KBM-7 (cell line): ENCODE data around the gene CLTB.
"Not testable (repeated sequence)": the region's sequence is repeated elsewhere in the genome, so short reads cannot be mapped to it uniquely, and the experiment has no call there.

Experiments used
- DNase-seq: peaks from one replicate; pipeline ENCODE4 v3.0.0-alpha.2; 2015
- in situ Hi-C: fragments of 300-500 bp; cut with MboI; formaldehyde crosslinking; loops from 2 replicates; pipeline ENCODE4 v1.14.3; 2020; ENCODE audit warnings: low sequenced_read_pairs, low pct_unique_long_range_greater_than_20kb, mixed read lengths

The CLTB gene

DNA sequence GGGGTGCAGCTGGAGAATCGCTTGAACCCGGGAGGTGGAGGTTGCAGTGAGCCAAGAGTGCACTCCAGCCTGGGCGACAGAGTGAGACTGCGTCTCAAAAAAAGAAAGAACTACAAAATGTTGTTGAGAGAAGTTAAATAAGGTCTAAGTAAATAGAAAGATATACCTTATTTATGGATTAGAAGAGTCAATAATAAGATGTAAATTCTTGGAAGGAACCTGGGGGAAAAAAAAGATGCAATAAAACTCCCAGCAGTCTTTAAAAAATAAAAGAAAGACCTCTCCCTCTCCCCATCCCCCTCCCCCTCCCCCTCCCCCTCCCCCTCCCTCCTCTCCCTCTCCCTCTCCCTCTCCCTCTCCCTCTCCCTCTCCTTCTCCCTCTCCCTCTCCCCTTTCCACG, 16.4 kb upstream of the CLTB start:
- DNase-seq = no peak
- in situ Hi-C loops = no loop called here

DNA sequence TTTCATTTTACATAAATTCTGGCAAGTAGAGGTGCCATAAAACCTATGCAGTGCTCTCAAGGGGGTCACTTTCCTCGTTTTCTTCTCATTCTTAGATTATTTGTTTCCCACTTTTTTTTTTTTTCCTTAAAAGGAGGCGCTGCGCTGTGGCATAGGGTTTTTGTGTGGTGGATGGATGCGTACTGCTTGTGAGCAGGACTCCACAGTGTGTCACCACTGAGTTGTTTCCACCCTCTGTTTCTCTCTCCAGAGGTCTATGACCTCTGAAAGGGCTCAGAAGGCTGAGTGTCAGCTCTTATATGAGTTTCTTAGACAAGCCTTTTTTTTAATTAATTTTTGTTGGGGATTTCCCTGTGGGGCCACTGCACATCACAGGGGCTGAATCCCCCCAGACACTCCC, 13.6 kb upstream of the CLTB start:
- in situ Hi-C loops = no loop called here

DNA sequence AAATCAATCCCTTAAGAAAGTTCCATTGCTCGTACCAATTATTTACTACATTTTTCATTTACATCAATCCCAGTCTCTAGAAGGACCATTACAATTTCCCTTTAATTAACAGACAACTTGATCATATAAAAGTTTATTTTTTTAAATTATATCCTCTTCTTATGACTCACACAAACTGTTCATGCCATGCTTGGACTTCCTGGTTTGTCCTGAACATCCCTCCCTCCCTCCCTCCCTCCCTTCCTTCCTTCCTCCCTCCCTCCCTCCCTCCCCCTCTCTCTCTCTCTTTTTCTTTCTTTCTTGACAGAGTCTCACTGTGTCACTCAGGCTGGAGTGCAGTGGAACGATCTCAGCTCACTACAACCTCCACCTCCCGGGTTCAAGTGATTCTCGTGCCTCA, 11.6 kb upstream of the CLTB start:
- in situ Hi-C loops = no loop called here
- DNase-seq = no peak

More for the DNA sequence above, 13.6 kb upstream of the CLTB start:
- DNase-seq = peak; percentile 36

DNA sequence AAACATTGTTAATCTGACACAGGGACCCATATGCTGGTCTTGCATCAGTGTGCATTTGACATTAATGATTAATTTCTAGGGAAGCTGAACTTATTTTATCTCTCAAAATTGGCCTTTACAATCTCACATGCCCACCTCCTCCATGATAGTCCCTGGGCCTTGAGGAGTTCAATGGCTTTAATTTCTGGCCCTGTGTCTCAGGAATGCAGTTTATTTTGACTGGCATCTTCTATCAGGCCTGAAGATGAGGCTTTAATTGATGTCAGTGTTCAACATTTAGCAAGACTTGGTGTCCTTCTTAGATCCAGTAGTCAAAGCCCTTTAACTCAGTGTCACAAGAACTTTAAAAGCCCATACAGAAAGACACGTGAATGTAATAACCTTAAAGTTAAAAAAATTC, 10.5 kb upstream of the CLTB start:
- in situ Hi-C loops = no loop called here
- DNase-seq = no peak

DNA sequence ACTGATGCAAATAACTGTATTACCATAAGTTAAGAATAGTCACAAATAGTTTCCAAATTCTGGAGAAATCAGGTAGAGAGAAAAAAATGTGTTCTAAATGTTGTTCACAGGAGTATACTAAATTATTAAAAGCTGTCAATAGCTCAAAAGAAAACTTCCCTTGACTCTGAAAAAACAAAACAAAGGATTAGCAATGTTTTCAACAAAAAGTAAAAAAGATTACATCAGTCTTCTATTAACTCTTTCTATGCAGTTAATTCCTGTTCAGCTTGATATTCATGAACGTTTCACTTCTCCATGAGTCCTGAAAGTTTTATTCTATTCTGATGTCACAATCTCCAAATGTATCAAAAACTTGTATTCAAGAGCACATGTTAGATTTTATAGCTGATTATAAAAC, 9.5 kb upstream of the CLTB start:
- in situ Hi-C loops = no loop called here
- no peak for DNase-seq

DNA sequence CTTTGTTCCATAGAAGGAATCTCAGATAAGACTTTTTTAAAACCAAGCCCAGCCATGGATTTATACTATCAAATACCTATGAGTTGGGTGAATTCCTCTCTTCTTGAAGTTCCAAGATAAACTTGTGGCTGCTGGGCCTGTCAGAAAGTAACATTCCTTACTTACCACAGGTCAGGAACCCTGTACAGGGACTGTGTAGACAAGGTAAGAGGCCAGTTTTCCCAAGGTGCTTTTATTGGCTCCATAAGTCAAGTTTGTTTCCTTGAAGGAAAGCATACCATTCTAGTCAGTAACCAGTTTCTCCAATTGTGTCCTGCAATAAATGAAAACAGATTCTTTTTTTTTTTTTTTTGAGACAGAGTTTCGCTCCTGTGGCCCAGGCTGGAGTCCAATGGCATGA, 8.8 kb upstream of the CLTB start:
- no peak for DNase-seq
- in situ Hi-C loops = no loop called here

DNA sequence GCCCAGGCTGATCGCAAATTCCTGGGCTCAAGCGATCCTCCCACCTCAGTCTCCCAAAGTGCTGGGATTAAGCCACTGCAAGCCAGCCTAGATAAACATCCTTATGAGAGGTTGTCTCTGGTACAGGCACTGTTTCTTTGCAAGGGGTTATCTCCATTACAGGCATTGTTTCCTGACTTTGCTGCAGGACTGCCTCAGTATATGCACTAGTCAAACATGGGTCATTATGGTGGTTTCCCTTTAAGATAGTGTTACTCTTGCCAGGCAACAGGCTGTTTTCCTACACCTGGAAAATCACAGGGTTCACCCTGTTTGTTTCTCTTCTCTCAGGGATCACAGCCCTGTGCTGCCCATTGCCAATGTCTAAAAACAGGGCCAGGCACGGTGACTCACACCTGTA, 7.8 kb upstream of the CLTB start:
- no peak for DNase-seq
- in situ Hi-C loops = no loop called here

DNA sequence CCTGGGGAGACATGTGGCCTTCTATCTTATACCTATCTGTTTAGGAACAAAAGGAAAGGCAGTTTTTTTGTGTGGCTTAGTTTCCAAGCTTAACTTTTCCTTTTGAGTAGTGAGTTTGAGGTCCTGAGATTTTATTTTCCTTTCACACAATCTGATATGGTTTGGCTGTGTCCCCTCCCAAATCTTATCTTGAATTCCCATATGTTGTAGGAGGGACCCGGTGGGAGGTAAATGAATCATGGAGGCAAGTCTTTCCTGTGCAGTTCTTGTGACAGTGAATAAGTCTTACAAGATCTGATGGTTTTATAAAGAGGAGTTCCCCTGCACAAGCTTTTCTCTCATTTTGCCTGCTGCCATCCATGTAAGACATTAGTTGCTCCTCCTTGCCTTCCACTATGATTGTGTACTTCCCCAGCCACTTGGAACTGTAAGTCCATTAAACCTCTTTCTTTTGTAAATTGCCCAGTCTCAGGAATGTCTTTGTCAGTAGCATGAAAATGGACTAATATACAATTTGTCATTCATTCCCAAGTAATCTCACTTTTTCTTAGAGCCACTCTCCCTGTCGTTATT, 4.7 kb upstream of the CLTB start:
- in situ Hi-C loops = no loop called here
- DNase-seq = no peak

DNA sequence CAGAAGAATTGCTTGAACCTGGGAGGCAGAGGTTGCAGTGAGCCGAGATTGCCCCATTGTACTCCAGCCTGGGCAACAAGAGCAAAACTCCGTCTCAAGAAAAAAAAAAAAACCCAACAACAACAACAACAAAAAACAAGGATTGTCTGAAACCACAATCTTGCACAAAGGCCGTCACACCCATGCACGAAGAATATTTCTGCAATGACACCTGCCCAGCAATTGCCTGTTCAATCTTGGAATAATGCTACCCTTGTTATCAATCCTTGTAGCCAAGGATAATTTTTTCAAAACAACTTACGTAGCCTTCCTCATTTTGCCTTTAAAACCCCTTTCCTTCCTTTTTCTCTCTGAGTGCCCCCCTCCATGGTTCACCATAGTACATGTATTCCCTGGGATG, 3.7 kb upstream of the CLTB start:
- in situ Hi-C loops = no loop called here
- no peak for DNase-seq

DNA sequence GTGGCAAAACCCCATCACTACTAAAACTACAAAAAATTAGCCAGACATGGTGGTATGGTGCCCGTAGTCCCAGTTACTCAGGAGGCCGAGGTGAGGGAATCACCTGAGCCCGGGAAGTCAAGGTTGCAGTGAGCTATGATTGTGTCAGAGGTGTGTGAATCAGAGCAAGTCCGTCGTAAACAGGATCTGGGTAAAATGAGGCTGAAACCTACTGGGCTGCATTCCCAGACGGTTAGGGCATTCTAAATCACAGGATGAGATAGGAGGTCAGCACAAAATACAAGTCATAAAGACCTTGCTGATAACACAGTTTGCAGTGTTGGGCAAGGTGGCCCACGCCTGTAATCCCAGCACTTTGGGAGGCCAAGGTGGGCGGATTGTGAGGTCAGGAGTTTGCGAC, 1.9 kb upstream of the CLTB start:
- in situ Hi-C loops = no loop called here
- no peak for DNase-seq

DNA sequence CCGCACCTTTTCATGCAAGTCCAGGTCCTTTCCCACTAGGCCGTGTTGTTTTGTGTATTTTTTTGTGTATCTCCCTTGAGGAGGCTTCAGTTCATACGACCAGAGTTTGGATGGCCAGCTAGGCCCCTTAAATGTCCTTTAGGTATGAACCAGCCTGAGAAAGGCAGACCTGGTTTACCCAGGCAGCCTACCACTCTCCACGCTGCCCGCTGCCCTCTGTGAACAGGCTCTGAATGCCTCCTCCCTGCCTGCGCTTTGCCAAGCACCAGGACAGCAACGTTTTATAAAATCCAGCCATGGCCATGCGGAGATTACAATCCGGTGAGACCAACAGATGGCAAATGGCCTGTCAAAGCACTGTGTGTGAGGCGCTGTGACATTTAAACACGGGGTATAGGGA, 626 bp upstream of the CLTB start:
- in situ Hi-C loops = no loop called here
- DNase-seq = no peak

DNA sequence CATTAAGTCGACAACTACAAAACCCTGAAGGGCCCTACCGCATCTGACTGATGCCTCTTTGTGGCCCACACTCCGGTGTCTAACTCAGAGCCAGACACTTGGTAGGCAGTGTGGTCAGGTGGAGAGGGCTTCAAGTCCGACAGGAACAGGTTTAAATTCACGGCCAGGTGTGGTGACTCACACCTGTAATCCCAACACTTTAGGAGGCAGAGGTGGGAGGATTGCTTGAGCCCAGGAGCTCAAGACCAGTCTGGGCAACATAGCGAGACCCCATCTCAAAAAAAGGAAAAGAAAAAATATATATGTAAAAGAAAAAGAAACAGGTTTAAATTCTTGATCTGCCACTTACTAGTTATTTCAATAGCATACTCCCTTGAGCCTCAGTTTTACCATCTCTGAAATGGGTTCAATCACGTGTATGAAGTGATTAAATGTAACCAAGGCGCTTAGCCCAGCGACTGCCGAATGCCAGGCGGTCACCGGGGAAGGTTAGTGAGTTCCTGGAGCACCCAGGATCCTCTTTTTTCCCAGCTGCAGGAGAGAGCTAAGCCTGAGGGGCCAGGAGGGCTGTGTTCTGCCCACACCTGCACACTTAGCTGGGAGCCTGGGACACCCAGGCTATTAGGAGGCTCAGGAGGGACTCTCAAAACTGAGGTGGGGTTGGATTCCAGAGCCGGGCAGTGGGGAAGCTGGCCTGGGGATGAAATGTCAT, 943 bp downstream of the CLTB start:
- peak; percentile 42 for DNase-seq
- in situ Hi-C loops = no loop called here

DNA sequence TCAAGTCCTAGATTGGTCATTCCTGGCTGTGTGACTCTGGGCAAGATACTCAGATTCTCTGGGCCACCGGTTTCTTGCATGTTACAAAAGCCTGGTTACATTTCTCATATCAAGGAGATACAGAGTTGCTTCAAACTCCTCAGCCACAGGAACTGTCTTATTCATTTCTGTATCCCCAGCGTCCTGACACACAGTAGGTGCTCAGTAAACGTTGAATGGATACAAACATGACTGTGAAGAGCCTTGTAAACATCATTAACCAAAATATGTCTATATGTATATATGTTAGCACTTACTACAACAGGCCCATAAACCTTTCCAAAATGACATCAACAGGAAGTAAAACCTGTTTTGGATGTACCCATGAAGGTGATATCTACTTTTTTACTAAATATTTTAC, 1.6 kb downstream of the CLTB start:
- in situ Hi-C loops = no loop called here
- DNase-seq = no peak

DNA sequence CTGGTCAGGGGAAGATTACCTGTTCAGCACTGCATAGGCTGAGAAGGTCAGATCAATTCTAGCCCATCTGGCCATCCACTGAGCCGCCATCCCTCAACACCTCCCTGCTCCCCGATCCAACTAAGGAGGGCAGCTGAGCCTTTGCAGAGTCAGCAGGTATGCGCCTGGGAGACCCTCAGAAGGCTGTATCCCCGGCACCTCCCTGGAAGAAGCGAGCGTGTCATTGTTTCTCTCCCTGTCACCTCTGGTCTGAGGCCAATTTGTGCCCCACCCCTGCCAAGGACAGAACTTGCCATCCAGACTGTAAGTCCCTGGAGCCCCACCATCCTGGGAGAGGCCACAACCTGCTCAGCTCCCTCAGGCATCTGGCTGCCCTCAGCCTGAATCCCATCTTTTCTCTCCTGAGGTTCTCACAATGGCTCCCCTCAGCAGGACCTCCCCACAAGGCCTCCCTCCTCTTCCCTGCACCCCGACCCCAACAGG, 2.6 kb downstream of the CLTB start:
- in situ Hi-C loops = no loop called here

DNA sequence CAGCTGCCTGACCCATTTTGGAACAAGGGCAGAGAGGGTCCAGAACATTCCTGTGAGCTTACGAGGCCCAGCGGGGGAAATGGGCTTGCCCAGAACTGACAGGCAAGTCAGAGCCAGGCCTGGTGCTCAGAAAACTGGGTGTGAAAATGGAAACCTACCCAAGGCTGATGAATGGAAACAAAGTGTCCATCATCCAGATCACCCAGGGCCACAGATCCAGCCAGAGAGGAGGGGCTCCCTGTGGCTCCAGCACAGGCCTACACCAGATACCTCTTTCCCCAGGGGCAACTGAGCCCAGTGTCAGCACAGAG, 3.1 kb downstream of the CLTB start:
- in situ Hi-C loops = no loop called here
- DNase-seq = no peak

More for the DNA sequence above, 2.6 kb downstream of the CLTB start:
- no peak for DNase-seq

DNA sequence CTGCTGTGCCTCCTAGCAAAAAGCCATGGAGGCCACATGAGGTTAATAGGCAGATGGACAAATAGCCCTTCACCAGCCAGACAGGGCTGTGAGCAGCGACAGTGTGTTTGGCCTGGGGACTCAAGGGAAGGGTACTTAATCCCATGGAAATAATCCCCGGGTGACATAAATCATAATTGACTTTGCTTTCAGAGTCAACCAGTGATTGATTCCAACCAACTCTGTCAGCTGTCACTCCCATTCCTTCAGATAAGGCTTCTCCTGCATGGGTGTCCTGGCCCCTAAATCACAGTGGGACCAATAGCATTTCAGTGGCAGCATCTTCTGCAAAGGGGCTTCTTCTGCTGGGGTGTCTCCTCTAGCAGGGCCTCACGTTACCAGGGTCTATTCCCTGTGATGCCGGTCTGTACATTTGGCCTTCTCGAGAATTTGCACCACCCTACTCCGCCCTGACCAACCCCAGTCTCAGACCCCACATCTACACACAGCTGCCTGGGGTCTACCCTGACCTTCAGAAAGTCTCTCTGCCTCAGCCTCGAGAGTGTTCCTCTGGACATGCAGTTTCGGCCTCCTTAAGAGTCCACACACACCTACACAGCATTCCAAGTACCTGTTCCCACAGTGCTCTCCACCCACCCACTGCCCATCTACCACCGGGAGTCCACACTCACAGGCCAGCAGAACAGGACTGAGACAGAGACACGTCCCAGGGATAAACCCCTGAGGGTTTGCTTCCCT, 3.7 kb downstream of the CLTB start:
- DNase-seq = no peak
- in situ Hi-C loops = no loop called here

DNA sequence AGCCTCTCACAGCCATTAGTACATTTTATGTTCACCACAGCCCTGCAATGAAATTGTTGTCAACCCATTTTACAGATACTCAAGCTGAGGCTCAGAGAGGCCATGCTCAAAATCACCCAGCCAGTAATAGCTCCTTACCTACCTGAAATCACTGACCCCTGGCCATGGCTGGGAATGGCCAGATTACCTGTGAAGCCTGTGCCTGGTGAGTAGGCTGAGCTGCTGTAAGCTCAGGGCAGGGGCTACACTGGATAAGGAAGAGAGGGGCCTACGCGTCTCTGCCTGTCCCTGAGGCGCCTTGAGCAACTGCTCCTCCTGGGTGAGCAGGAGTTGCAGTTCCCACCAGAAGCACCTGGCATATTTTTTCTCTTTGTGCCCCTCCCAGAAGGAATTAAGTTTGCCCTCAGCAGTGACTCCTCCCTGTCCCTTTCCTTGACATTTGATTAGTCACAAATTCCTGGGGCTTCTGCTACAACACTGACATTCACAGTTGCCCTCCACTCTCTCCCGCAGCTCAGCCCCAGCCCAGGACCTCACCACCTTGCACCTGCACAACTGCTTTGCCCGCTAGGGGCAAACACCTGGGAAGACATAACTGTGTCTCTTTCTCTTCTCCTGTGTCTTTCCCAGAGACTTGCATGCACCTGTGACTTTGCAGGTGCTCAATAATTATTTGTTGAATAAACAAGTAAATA, 5.7 kb downstream of the CLTB start:
- in situ Hi-C loops = no loop called here
- DNase-seq = no peak

DNA sequence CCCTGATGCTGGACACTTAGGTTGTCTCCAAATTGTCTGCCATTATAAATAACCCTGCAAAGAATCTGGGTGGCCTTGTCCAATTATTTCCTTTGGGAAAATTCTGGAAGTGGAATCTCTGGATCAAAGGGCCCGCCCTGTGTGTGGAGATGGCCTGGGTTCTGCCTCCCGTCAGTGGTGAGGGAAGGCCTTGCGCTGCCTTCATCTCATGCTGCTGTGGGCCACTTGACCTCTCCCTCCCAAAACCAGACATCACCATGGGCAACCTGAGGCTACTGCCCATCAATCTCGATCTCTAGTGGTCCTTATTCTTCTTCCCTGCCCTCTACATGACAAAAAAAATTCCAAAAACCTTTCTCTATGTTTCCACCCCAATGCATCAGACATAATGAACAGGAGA, 6.6 kb downstream of the CLTB start:
- DNase-seq = no peak
- in situ Hi-C loops = no loop called here

DNA sequence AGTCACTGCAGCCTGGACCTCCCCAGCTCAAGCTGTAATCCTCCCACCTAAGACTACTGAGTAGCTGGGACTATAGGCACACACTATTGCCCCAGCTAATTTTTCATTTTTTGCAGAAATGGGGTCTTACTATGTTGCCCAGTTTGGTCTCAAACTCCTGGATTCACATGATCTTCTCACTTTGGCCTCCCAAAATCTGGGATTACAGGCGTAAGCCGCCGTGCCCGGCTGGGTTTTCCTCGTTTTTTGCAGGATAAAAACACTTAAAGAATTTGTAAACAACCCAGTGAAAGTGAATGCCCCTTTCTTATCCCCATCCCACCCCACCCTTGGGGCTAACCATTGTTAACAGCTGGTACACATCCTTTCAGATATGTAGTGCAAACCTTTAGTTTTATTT, 7.7 kb downstream of the CLTB start:
- no peak for DNase-seq
- in situ Hi-C loops = no loop called here

DNA sequence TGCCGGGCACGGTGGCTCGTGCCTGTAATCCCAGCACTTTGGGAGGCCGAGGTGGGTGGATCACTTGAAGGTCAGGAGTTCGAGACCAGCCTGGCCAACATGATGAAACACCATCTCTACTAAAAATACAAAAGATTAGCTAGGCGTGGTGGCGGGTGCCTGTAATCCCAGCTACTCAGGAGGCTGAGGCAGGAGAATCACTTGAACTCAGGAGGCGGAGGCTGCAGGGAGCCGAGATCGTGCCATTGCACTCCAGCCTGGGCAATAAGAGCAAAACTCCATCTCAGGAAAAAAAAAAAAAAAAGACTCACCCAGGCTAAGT, 8.1 kb downstream of the CLTB start:
- in situ Hi-C loops, DNase-seq: not testable (repeated sequence)
